ENCODE data around the gene PINK1. TPM values are rescaled to one million over a fixed set of nuclear protein-coding genes. Genes with fewer than 3 reads are reported as not detected.

PINK1 gene
- total RNA-seq, 1 donor from 2014 or later, result 250 TPM

GRCh38 chr1:20640183-20640597 lies 6.9 kb downstream of the PINK1 start:
- no peak overlapping the region for H3K27ac ChIP-seq (replicated peaks)
- H3K9me3 ChIP-seq (replicated peaks), result no peaks in the 10 kb centered on the region
- peaks cover 90% of the 10 kb centered on the region for H3K36me3 ChIP-seq
- H3K27me3 ChIP-seq (ENCODE audit: low read depth), result no peaks in the 10 kb centered on the region
- H3K4me1 ChIP-seq, result peaks cover 22% of the 10 kb centered on the region
- DNase-seq, result no peak
- no peak overlapping the region for H3K4me3 ChIP-seq
- peak; percentile 83 for TF ChIP-seq CTCF (IDR thresholded peaks at IDR 0.05; ENCODE audit: borderline replicate concordance)
- intact Hi-C loops (cut with micrococcal nuclease), result loop anchor here (5.0 kb wide), 1 partner anchor 118 kb away; no protein-coding TSS in a partner anchor

GRCh38 chr1:20641975-20642374 lies 8.7 kb downstream of the PINK1 start:
- Histone ChIP-seq H3K36me3 (peaks cover 100% of the 10 kb centered on the region), H3K4me3 (no peak overlapping the region), H3K4me1 (peaks cover 6% of the 10 kb centered on the region), H3K27me3 (ENCODE audit: low read depth) (no peaks in the 10 kb centered on the region), H3K27ac (replicated peaks) (no peak overlapping the region), H3K9me3 (replicated peaks) (no peaks in the 10 kb centered on the region)
- intact Hi-C loops (cut with micrococcal nuclease), result loop anchor here (5.0 kb wide), 1 partner anchor 120 kb away; no protein-coding TSS in a partner anchor
- DNase-seq, result no peak
- TF ChIP-seq CTCF (IDR thresholded peaks at IDR 0.05; ENCODE audit: borderline replicate concordance), result no peak

- Histone ChIP-seq H3K4me3 (no peak overlapping the region), H3K27me3 (ENCODE audit: low read depth) (no peaks in the 10 kb centered on the region), H3K4me1 (peaks cover 5% of the 10 kb centered on the region), H3K27ac (replicated peaks) (no peak overlapping the region), H3K36me3 (peaks cover 98% of the 10 kb centered on the region), H3K9me3 (replicated peaks) (no peaks in the 10 kb centered on the region)
- intact Hi-C loops (cut with micrococcal nuclease), result loop anchor here (5.0 kb wide), 1 partner anchor 121 kb away; no protein-coding TSS in a partner anchor
- TF ChIP-seq CTCF (IDR thresholded peaks at IDR 0.05; ENCODE audit: borderline replicate concordance), result no peak
- no peak for DNase-seq
Observed at GRCh38 chr1:20643080-20643479, 9.8 kb downstream of the PINK1 start.

GRCh38 chr1:20644416-20644815 lies 11.2 kb downstream of the PINK1 start:
- no peaks in the 10 kb centered on the region for H3K9me3 ChIP-seq (replicated peaks)
- intact Hi-C loops (cut with micrococcal nuclease), result loop anchor here (5.0 kb wide), 1 partner anchor 122 kb away; no protein-coding TSS in a partner anchor
- no peak overlapping the region for H3K27ac ChIP-seq (replicated peaks)
- peaks cover 5% of the 10 kb centered on the region for H3K4me1 ChIP-seq
- no peak overlapping the region for H3K4me3 ChIP-seq
- no peak for TF ChIP-seq CTCF (IDR thresholded peaks at IDR 0.05; ENCODE audit: borderline replicate concordance)
- peaks cover 98% of the 10 kb centered on the region for H3K36me3 ChIP-seq
- no peaks in the 10 kb centered on the region for H3K27me3 ChIP-seq (ENCODE audit: low read depth)
- no peak for DNase-seq

- Histone ChIP-seq H3K4me1 (no peaks in the 10 kb centered on the region), H3K9me3 (replicated peaks) (no peaks in the 10 kb centered on the region), H3K27me3 (ENCODE audit: low read depth) (no peaks in the 10 kb centered on the region), H3K4me3 (no peak overlapping the region), H3K36me3 (peaks cover 98% of the 10 kb centered on the region), H3K27ac (replicated peaks) (no peak overlapping the region)
- DNase-seq, result no peak
- intact Hi-C loops (cut with micrococcal nuclease), result no loop called here
- no peak for TF ChIP-seq CTCF (IDR thresholded peaks at IDR 0.05; ENCODE audit: borderline replicate concordance)
Observed at GRCh38 chr1:20645414-20645813, 12.2 kb downstream of the PINK1 start.
